H1 (cell line): Measurements from ENCODE around the gene OSBPL3. TPM values are rescaled to one million over a fixed set of nuclear protein-coding genes. Genes with fewer than 3 reads are reported as not detected.

Experiments
- CTCF ChIA-PET: fragments of 300-600 bp; sonication (Branson Sonifier 250); formaldehyde crosslinking; loops from one replicate; lab custom pipeline; 2021; ENCODE audit not compliant: partially characterized antibody; lab: Charles Lee
- POLR2A ChIA-PET: fragments of 300-600 bp; sonication (Branson Sonifier 250); formaldehyde crosslinking; loops from one replicate; lab custom pipeline; 2021; ENCODE audit warnings: inconsistent platforms; ENCODE audit not compliant: partially characterized antibody; lab: Charles Lee
- DNase-seq, 2 experiments: peaks; one replicate each; pipeline versions ENCODE4 v3.0.0 to v3.0.0-alpha.2; 2010 to 2022; ENCODE audit warnings: low spot score in 2 of 2, low read depth in 1 of 2, mixed read lengths in 1 of 2
- FAIRE-seq: peaks from 2 replicates; lab custom pipeline; 2011; peaks lifted over from hg19 to GRCh38; lab: Jason Lieb, UNC
- H2AFZ ChIP-seq: 2 replicates; pipeline ENCODE4 v1.8.1; 2012; ENCODE audit warnings: low read length, inconsistent platforms
- H2AK5ac ChIP-seq: 2 replicates; pipeline ENCODE4 v1.6.1; 2013; ENCODE audit warnings: low read depth, low read length
- H2BK120ac ChIP-seq: replicated peaks from 2 replicates; pipeline ENCODE3; 2013; ENCODE audit warnings: low read depth, low read length, inconsistent platforms
- H2BK12ac ChIP-seq: 2 replicates; pipeline ENCODE4 v1.6.1; 2013; ENCODE audit warnings: low read depth, low read length
- H2BK15ac ChIP-seq: 2 replicates; pipeline ENCODE4 v1.6.1; 2013; ENCODE audit warnings: low read length
- H2BK20ac ChIP-seq: 2 replicates; pipeline ENCODE4 v1.6.1; 2013; ENCODE audit warnings: low read length
- H2BK5ac ChIP-seq: 2 replicates; pipeline ENCODE4 v1.6.1; 2013; ENCODE audit warnings: low read depth, low read length
- H3K14ac ChIP-seq: 2 replicates; pipeline ENCODE4 v1.6.1; 2013; ENCODE audit warnings: inconsistent platforms; ENCODE audit not compliant: insufficient read length
- H3K18ac ChIP-seq: 2 replicates; pipeline ENCODE4 v1.6.1; 2013; ENCODE audit warnings: low read length; ENCODE audit errors: extremely low read depth
- H3K23ac ChIP-seq: 2 replicates; pipeline ENCODE4 v1.6.1; 2013; ENCODE audit warnings: inconsistent platforms; ENCODE audit not compliant: insufficient read length
- H3K23me2 ChIP-seq: 2 replicates; pipeline ENCODE4 v1.6.1; 2013; ENCODE audit warnings: low read depth, low read length
- H3K27ac ChIP-seq: 2 replicates; pipeline ENCODE4 v1.6.1; 2011; ENCODE audit warnings: low read depth, low read length, inconsistent platforms
- H3K27me3 ChIP-seq, 4 experiments: replicated peaks in 1 of 4; 1 replicate in 1 of 4; 2 replicates in 3 of 4; pipeline versions ENCODE4 v1.6.1 to v1.8.1; 2011 to 2013; ENCODE audit warnings: low read length in 3 of 4, mild to moderate bottlenecking in 3 of 4, inconsistent platforms in 2 of 4, mixed read lengths in 2 of 4, moderate library complexity in 1 of 4; ENCODE audit not compliant: control insufficient read depth in 3 of 4, insufficient read depth in 3 of 4; ENCODE audit errors: extremely low read depth in 1 of 4
- H3K36me3 ChIP-seq, 4 experiments: 2 replicates each; pipeline versions ENCODE4 v1.6.1 to v1.8.1; 2011 to 2013; ENCODE audit warnings: mild to moderate bottlenecking in 4 of 4, low read length in 3 of 4, moderate library complexity in 2 of 4, control low read depth in 1 of 4, inconsistent platforms in 1 of 4; ENCODE audit not compliant: insufficient read depth in 4 of 4, control insufficient read depth in 2 of 4
- H3K4ac ChIP-seq: replicated peaks from 2 replicates; pipeline ENCODE3; 2013; ENCODE audit warnings: low read length, low read depth, mixed read lengths, inconsistent platforms; ENCODE audit not compliant: insufficient read length
- H3K4me1 ChIP-seq, 4 experiments: replicated peaks in 1 of 4; 1 replicate in 1 of 4; 2 replicates in 3 of 4; pipeline versions ENCODE4 v1.6.1 to v1.8.1; 2011 to 2013; ENCODE audit warnings: low read length in 3 of 4, inconsistent platforms in 2 of 4, mixed read lengths in 1 of 4; ENCODE audit not compliant: insufficient read depth in 4 of 4, control insufficient read depth in 3 of 4
- H3K4me2 ChIP-seq, 2 experiments: 2 replicates each; pipeline versions ENCODE4 v1.6.1 to v1.8.1; 2011 to 2013; ENCODE audit warnings: low read depth in 2 of 2, low read length in 2 of 2, control low read depth in 1 of 2, inconsistent platforms in 1 of 2, mild to moderate bottlenecking in 1 of 2; ENCODE audit not compliant: insufficient read depth in 1 of 2
- H3K4me3 ChIP-seq, 4 experiments: fragments of 200-600, 300-600 bp in 1 of 4; sonication (generic), shearing (Covaris generic), sonication (Bioruptor Twin) in 1 of 4; 2 replicates each; pipeline versions ENCODE4 v1.5.1 to v1.8.1; 2011 to 2016; ENCODE audit warnings: low read length in 4 of 4, low read depth in 3 of 4, control low read depth in 2 of 4, inconsistent platforms in 2 of 4, mild to moderate bottlenecking in 2 of 4, mixed read lengths in 1 of 4, moderate library complexity in 1 of 4; ENCODE audit not compliant: insufficient read depth in 2 of 4; ENCODE audit errors: extremely low read depth in 1 of 4
- H3K56ac ChIP-seq: replicated peaks from 2 replicates; pipeline ENCODE3; 2013; ENCODE audit warnings: low read depth, mild to moderate bottlenecking, mixed read lengths, low read length, inconsistent platforms; ENCODE audit not compliant: insufficient read length
- H3K79me1 ChIP-seq: 2 replicates; pipeline ENCODE4 v1.6.1; 2013; ENCODE audit warnings: low read depth, low read length, control low read depth
- H3K79me2 ChIP-seq, 2 experiments: 2 replicates each; pipeline versions ENCODE4 v1.6.1 to v1.8.1; 2012 to 2013; ENCODE audit warnings: low read length in 2 of 2, mild to moderate bottlenecking in 2 of 2, inconsistent platforms in 1 of 2; ENCODE audit not compliant: insufficient read depth in 2 of 2, control insufficient read depth in 1 of 2
- H3K9ac ChIP-seq, 4 experiments: replicated peaks in 1 of 4; 1 replicate in 1 of 4; 2 replicates in 3 of 4; pipeline versions ENCODE4 v1.6.1 to v1.8.1; 2011 to 2013; ENCODE audit warnings: low read depth in 3 of 4, low read length in 3 of 4, control low read depth in 2 of 4, mild to moderate bottlenecking in 2 of 4, moderate library complexity in 2 of 4, inconsistent platforms in 1 of 4; ENCODE audit errors: extremely low read depth in 1 of 4
- H3K9me3 ChIP-seq, 2 experiments: 2 replicates each; pipeline versions ENCODE4 v1.6.1 to v1.8.1; 2012 to 2013; ENCODE audit warnings: mild to moderate bottlenecking in 2 of 2, moderate library complexity in 2 of 2, control low read depth in 1 of 2, inconsistent platforms in 1 of 2, low read depth in 1 of 2, low read length in 1 of 2, mixed read lengths in 1 of 2; ENCODE audit not compliant: insufficient read depth in 2 of 2
- H4K20me1 ChIP-seq, 2 experiments: replicated peaks in 1 of 2; 2 replicates each; pipeline versions ENCODE3 to v1.8.1; 2011 to 2013; ENCODE audit warnings: inconsistent platforms in 2 of 2, low read length in 2 of 2, mild to moderate bottlenecking in 1 of 2; ENCODE audit not compliant: insufficient read depth in 2 of 2, control insufficient read depth in 1 of 2
- H4K5ac ChIP-seq: 2 replicates; pipeline ENCODE4 v1.6.1; 2013; ENCODE audit warnings: low read length, low read depth, mixed read lengths, inconsistent platforms; ENCODE audit not compliant: insufficient read length
- H4K8ac ChIP-seq: 2 replicates; pipeline ENCODE4 v1.8.0; 2013; ENCODE audit warnings: mild to moderate bottlenecking, moderate library complexity, low read length, inconsistent platforms; ENCODE audit not compliant: insufficient read depth; ENCODE audit errors: extremely low read depth
- H4K91ac ChIP-seq: replicated peaks from 2 replicates; pipeline ENCODE3; 2013; ENCODE audit warnings: low read length, mixed read lengths, inconsistent platforms; ENCODE audit not compliant: insufficient read length
- CREB1 ChIP-seq: IDR thresholded peaks from 2 replicates; pipeline ENCODE4 v1.6.1; 2012; ENCODE audit warnings: inconsistent platforms
- GABPA ChIP-seq: IDR thresholded peaks from 2 replicates; pipeline ENCODE4 v1.6.1; 2011; ENCODE audit warnings: mild to moderate bottlenecking, low read length, moderate library complexity, borderline replicate concordance; ENCODE audit not compliant: insufficient read depth
- HDAC6 ChIP-seq: IDR thresholded peaks from one replicate; pipeline ENCODE4 v1.7.1; 2012; ENCODE audit warnings: low read depth, mild to moderate bottlenecking, inconsistent platforms, low read length, moderate library complexity
- JUND ChIP-seq: IDR thresholded peaks from 2 replicates; pipeline ENCODE4 v1.6.1; 2011; ENCODE audit warnings: mild to moderate bottlenecking, improper control_type of control experiment, low read length
- KDM5A ChIP-seq: fragments of 200-600 bp; IDR thresholded peaks from 2 replicates; pipeline ENCODE4 v1.7.1; 2012; ENCODE audit warnings: mild to moderate bottlenecking, low read length, inconsistent platforms, mixed read lengths
- WGBS, 2 experiments: shearing (Covaris generic) in 1 of 2; methylation state at CpG; one replicate each; pipeline versions ENCODE4 v1.1.6 to v1.1.7; 2013 to 2015; ENCODE audit warnings: low lambda C conversion rate in 2 of 2, mixed read lengths in 2 of 2, inconsistent platforms in 1 of 2, low coverage in 1 of 2, missing lambda C conversion rate in 1 of 2; ENCODE audit not compliant: insufficient replicate concordance in 2 of 2, insufficient coverage in 1 of 2, insufficient read length in 1 of 2; ENCODE audit errors: extremely low coverage in 1 of 2, missing lambda C conversion rate in 1 of 2; 5-methylcytosine and 5-hydroxymethylcytosine counted together
- polyA plus RNA-seq, 7 experiments: library from polyadenylated mRNA; depleted of rRNA in 3 of 7; stranded (reverse) in 5 of 7; unstranded in 2 of 7; fragments of >200 nt in 5 of 7; fragments of 200-250 nt in 2 of 7; gene quantifications; 1 replicate in 5 of 7; 2 replicates in 1 of 7; 4 replicates in 1 of 7; pipeline versions ENCODE4 v1.2.1 to v1.2.3, GENCODE V29; 2011 to 2013; ENCODE audit warnings: missing spikeins in 2 of 7, mixed read lengths in 2 of 7
- total RNA-seq: library from RNA; stranded (reverse); fragmentation: NEBNext Ultra II Directional; extraction: Animal tissue kit (Norgen Biotek cat#: 25700); gene quantifications from 2 replicates; pipeline ENCODE4 v1.2.1, GENCODE V29; 2021

Gene OSBPL3
- total and polyA plus RNA-seq, 2 of the 8 experiments (the other 6 are each of a cell fraction or from before 2014, with no cell fraction given): 2.8 to 13.9 TPM

DNA sequence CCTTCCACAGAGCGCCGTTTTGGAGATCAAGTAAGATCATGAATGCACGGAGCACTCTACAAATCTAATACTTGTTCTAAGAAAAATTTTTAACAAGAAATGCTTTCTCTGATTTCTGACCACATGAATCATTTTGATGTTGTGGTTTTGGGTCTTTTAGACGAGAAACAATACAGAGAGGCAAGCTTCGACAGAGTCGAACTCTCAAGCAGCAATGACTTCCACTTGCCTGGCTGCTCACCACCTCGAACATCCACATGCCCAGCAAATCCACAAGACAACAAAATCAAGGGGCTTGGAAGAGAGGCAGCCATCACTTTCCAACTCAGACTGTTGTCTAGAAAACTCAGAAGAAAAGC lies 153.3 kb downstream of the OSBPL3 start:
- whole genome bisulfite sequencing, 2 experiments: 98% methylated on average over 7 of the region's 7 CpGs; no CpG with 5 or more reads in 1 of the 2 experiments

More for the DNA sequence above, 153.3 kb downstream of the OSBPL3 start:
- Histone ChIP-seq H4K5ac (no peak overlapping the region), H3K56ac (no peak overlapping the region), H2AFZ (no peak overlapping the region), H3K14ac (no peak overlapping the region), H3K4me3 (no peak overlapping the region), H3K9ac (no peak overlapping the region), H3K4me1 (peaks cover 0 to 5% (median 0%) of the 10 kb centered on the region in 4 experiments; a peak in 1 of 7 replicates), H2BK20ac (no peak overlapping the region), H2AK5ac (no peak overlapping the region), H3K4ac (no peak overlapping the region), H4K20me1 (no peaks in the 10 kb centered on the region), H3K23me2 (no peaks in the 10 kb centered on the region), H3K27ac (no peak overlapping the region), H2BK5ac (no peak overlapping the region), H4K8ac (no peak overlapping the region), H3K18ac (no peak overlapping the region), H3K27me3 (no peaks in the 10 kb centered on the region), H3K79me1 (no peaks in the 10 kb centered on the region), H3K79me2 (no peaks in the 10 kb centered on the region), H2BK15ac (no peak overlapping the region), H2BK12ac (no peak overlapping the region), H3K9me3 (no peaks in the 10 kb centered on the region), H4K91ac (no peak overlapping the region), H3K36me3 (no peaks in the 10 kb centered on the region), H3K4me2 (no peak overlapping the region), H2BK120ac (no peak overlapping the region), H3K23ac (no peak overlapping the region)
- DNase-seq (no peak), FAIRE-seq (no peak)
- TF ChIP-seq GABPA: no peak
- no peak for TF ChIP-seq HDAC6
- TF ChIP-seq KDM5A: no peak
- no peak for TF ChIP-seq JUND
- no peak for TF ChIP-seq CREB1
- ChIA-PET CTCF (interaction anchor here (0.8 to 4.8 kb wide), 11 partner anchors 8 to 272 kb away, joined by 3 to 22 read pairs (median 5); no protein-coding TSS in a partner anchor), POLR2A (no interaction called here)
